Endothelial cell of umbilical vein (primary cell): ENCODE results near the gene IER3IP1. TPM values are rescaled to one million over a fixed set of nuclear protein-coding genes. Genes with fewer than 3 reads are reported as not detected.

Source experiments
- BruUV-seq: library from RNA; stranded (reverse); fragments of 400-500 nt; replicated peaks from 2 replicates; lab custom pipeline; 2021; lab: Mats Ljungman, UMichigan
- CTCF ChIA-PET: fragments of 300-600, 350-600 bp; sonication (Branson Sonifier 250); formaldehyde crosslinking; loops from one replicate; lab custom pipeline; 2021; ENCODE audit warnings: antibody characterized with exemption, inconsistent platforms; lab: Charles Lee
- POLR2A ChIA-PET: fragments of 300-600, 350-600 bp; sonication (Branson Sonifier 250); formaldehyde crosslinking; loops from one replicate; lab custom pipeline; 2021; ENCODE audit warnings: antibody characterized with exemption, inconsistent platforms; lab: Charles Lee
- DNase-seq: peaks from one replicate; pipeline ENCODE4 v3.0.0-alpha.2; 2011; ENCODE audit warnings: low read depth, low spot score
- FAIRE-seq: peaks from 2 replicates; lab custom pipeline; 2011; peaks lifted over from hg19 to GRCh38; lab: Jason Lieb, UNC
- H2AFZ ChIP-seq: 2 replicates; pipeline ENCODE4 v1.6.0; 2012; ENCODE audit warnings: low read depth, low read length, control low read depth, inconsistent platforms
- H3K27ac ChIP-seq: 2 replicates; pipeline ENCODE4 v1.5.1; 2011; ENCODE audit warnings: low read depth, mild to moderate bottlenecking, control low read depth, low read length, moderate library complexity; ENCODE audit not compliant: insufficient read depth
- H3K27me3 ChIP-seq, 2 experiments: 2 replicates each; pipeline versions ENCODE4 v1.6.0 to v1.6.1; 2011; ENCODE audit warnings: low read length in 2 of 2, mixed read lengths in 1 of 2; ENCODE audit not compliant: control insufficient read depth in 2 of 2, insufficient read depth in 2 of 2
- H3K36me3 ChIP-seq, 2 experiments: 2 replicates in 1 of 2; 3 replicates in 1 of 2; pipeline ENCODE4 v1.5.1; 2011; ENCODE audit warnings: low read length in 2 of 2, mild to moderate bottlenecking in 1 of 2, moderate library complexity in 1 of 2; ENCODE audit not compliant: control insufficient read depth in 2 of 2, insufficient read depth in 2 of 2; ENCODE audit errors: extremely low read depth in 1 of 2
- H3K4me1 ChIP-seq: 3 replicates; pipeline ENCODE4 v1.5.1; 2011; ENCODE audit warnings: mild to moderate bottlenecking, low read length; ENCODE audit not compliant: control insufficient read depth, insufficient read depth; ENCODE audit errors: extremely low read depth
- H3K4me2 ChIP-seq: 2 replicates; pipeline ENCODE4 v1.6.1; 2011; ENCODE audit warnings: low read length, control low read depth, mixed read lengths; ENCODE audit not compliant: insufficient read depth
- H3K4me3 ChIP-seq, 3 experiments: fragments of 200-600 bp in 1 of 3; sonication (generic), shearing (Covaris generic) in 1 of 3; replicated peaks in 1 of 3; 2 replicates each; pipeline ENCODE4 v1.5.1; 2011 to 2016; ENCODE audit warnings: control low read depth in 3 of 3, low read length in 3 of 3, mild to moderate bottlenecking in 2 of 3, inconsistent platforms in 1 of 3, low read depth in 1 of 3, moderate library complexity in 1 of 3; ENCODE audit not compliant: insufficient read depth in 1 of 3
- H3K79me2 ChIP-seq: 2 replicates; pipeline ENCODE4 v1.6.0; 2012; ENCODE audit warnings: low read length, inconsistent platforms; ENCODE audit not compliant: control insufficient read depth, insufficient read depth
- H3K9ac ChIP-seq: replicated peaks from 2 replicates; pipeline ENCODE3; 2011; ENCODE audit warnings: low read length, control low read depth; ENCODE audit not compliant: insufficient read depth; ENCODE audit errors: extremely low read depth
- H3K9me1 ChIP-seq: replicated peaks from 3 replicates; pipeline ENCODE4 v1.6.0; 2011; ENCODE audit warnings: mild to moderate bottlenecking, low read length; ENCODE audit not compliant: control insufficient read depth, insufficient read depth; ENCODE audit errors: extremely low read depth
- H3K9me3 ChIP-seq: replicated peaks from 2 replicates; pipeline ENCODE4 v1.5.1; 2012; ENCODE audit warnings: low read length, inconsistent platforms; ENCODE audit not compliant: control insufficient read depth, insufficient read depth
- H4K20me1 ChIP-seq: replicated peaks from 2 replicates; pipeline ENCODE3; 2011; ENCODE audit warnings: mild to moderate bottlenecking, low read length; ENCODE audit not compliant: control insufficient read depth, insufficient read depth; ENCODE audit errors: extremely low read depth
- CTCF ChIP-seq, 2 donors: IDR thresholded peaks; 1 replicate in 1 of 2; 2 replicates in 1 of 2; pipeline ENCODE4 v1.5.1; 2011; ENCODE audit warnings: low read length in 2 of 2, mild to moderate bottlenecking in 2 of 2, moderate library complexity in 2 of 2, control low read depth in 1 of 2, inconsistent platforms in 1 of 2, low read depth in 1 of 2; ENCODE audit not compliant: insufficient read depth in 1 of 2; ENCODE audit errors: extremely low read depth in 1 of 2
- EZH2 ChIP-seq: IDR thresholded peaks from 2 replicates; pipeline ENCODE4 v1.6.1; 2012; ENCODE audit warnings: borderline replicate concordance, low read depth, mild to moderate bottlenecking, moderate library complexity, low read length, inconsistent platforms; ENCODE audit not compliant: severe bottlenecking
- FOS ChIP-seq: IDR thresholded peaks from 2 replicates; pipeline ENCODE4 v1.6.1; 2011; ENCODE audit warnings: mild to moderate bottlenecking, low read length, moderate library complexity, borderline replicate concordance; ENCODE audit not compliant: insufficient read depth
- GATA2 ChIP-seq: IDR thresholded peaks from 2 replicates; pipeline ENCODE4 v1.7.0; 2011; ENCODE audit warnings: low read depth, mild to moderate bottlenecking, moderate library complexity, mixed read lengths, low read length; ENCODE audit not compliant: insufficient read length, insufficient read depth
- JUN ChIP-seq: IDR thresholded peaks from 2 replicates; pipeline ENCODE4 v1.6.1; 2011; ENCODE audit warnings: borderline replicate concordance, low read depth; ENCODE audit not compliant: insufficient read length, insufficient read depth
- MAX ChIP-seq: IDR thresholded peaks from 2 replicates; pipeline ENCODE4 v1.6.1; 2011; ENCODE audit not compliant: insufficient read depth, insufficient read length
- MYC ChIP-seq: IDR thresholded peaks from one replicate; pipeline ENCODE4 v1.6.1; 2011; ENCODE audit warnings: mild to moderate bottlenecking, low read depth, low read length
- POLR2A ChIP-seq: IDR thresholded peaks from 2 replicates; pipeline ENCODE4 v1.6.1; 2012; ENCODE audit warnings: low read depth, mild to moderate bottlenecking, control low read depth, low read length
- POLR2AphosphoS5 ChIP-seq: IDR thresholded peaks from 2 replicates; pipeline ENCODE4 v1.6.1; 2012; ENCODE audit warnings: low read depth, mild to moderate bottlenecking, control low read depth, low read length, moderate library complexity; ENCODE audit not compliant: insufficient read depth
- dilution Hi-C: fragments of 300-500 bp; cut with MboI; formaldehyde crosslinking; loops from one replicate; pipeline ENCODE4 v1.15.0; 2019; ENCODE audit warnings: low sequenced_read_pairs; ENCODE audit not compliant: extremely low pct_ligation_motif_present
- intact Hi-C: fragments of 100-400 bp; cut with micrococcal nuclease; formaldehyde crosslinking; loops from one replicate; pipeline ENCODE4 v1.10.0; 2022
- polyA plus RNA-seq, 4 experiments: library from polyadenylated mRNA; depleted of rRNA in 3 of 4; stranded (reverse) in 3 of 4; unstranded in 1 of 4; fragments of >200 nt; gene quantifications; 2 replicates each; pipeline versions ENCODE4 v1.2.1 to v1.2.3, GENCODE V29; 2011 to 2012; ENCODE audit warnings: missing spikeins in 1 of 4
- total RNA-seq: library from RNA; stranded (reverse); gene quantifications from 2 replicates; pipeline ENCODE4 v1.2.3, GENCODE V29; 2021

The IER3IP1 gene
- total and polyA plus RNA-seq, 2 donors (not counting 3 experiments of a cell fraction or from before 2014, with no cell fraction given) = 9.6 to 14.2 TPM

GRCh38 chr18:47168913-47169312, 7.3 kb downstream of the IER3IP1 start:
- Histone ChIP-seq H3K27ac (no peak overlapping the region), H3K27me3 (no peaks in the 10 kb centered on the region), H2AFZ (no peak overlapping the region), H3K79me2 (peaks cover 95% of the 10 kb centered on the region), H4K20me1 (peaks cover 7% of the 10 kb centered on the region), H3K4me3 (no peak overlapping the region), H3K4me2 (no peak overlapping the region), H3K9me3 (no peaks in the 10 kb centered on the region), H3K36me3 (peaks cover 0 to 2% of the 10 kb centered on the region in 2 experiments), H3K9me1 (peaks cover 3% of the 10 kb centered on the region), H3K9ac (no peak overlapping the region), H3K4me1 (peaks cover 8% of the 10 kb centered on the region)
- ChIA-PET CTCF (interaction anchor here (1.1 kb wide), 2 partner anchors 9 to 36 kb away, joined by 3 read pairs; no protein-coding TSS in a partner anchor), POLR2A (interaction anchor here (0.7 kb wide), 1 partner anchor 55 kb away, joined by 3 read pairs; no protein-coding TSS in a partner anchor)
- intact Hi-C loops (no loop called here), dilution Hi-C loops (no loop called here)
- DNase-seq (no peak), FAIRE-seq (no peak)
- no peak for TF ChIP-seq POLR2A
- no peak for TF ChIP-seq FOS
- no peak for TF ChIP-seq EZH2
- no peak for TF ChIP-seq JUN
- TF ChIP-seq MYC = no peak
- TF ChIP-seq MAX = no peak
- TF ChIP-seq GATA2 = no peak
- TF ChIP-seq POLR2AphosphoS5 = no peak
- TF ChIP-seq CTCF (IDR thresholded peaks at IDR 0.05; ENCODE audit: extremely low read depth in 1 of 2, insufficient read depth in 1 of 2, low read depth in 1 of 2, low read length in 2 of 2) = no peak
- BruUV-seq = no TSS peak
